ENCODE results near the gene AOPEP.

DNA sequence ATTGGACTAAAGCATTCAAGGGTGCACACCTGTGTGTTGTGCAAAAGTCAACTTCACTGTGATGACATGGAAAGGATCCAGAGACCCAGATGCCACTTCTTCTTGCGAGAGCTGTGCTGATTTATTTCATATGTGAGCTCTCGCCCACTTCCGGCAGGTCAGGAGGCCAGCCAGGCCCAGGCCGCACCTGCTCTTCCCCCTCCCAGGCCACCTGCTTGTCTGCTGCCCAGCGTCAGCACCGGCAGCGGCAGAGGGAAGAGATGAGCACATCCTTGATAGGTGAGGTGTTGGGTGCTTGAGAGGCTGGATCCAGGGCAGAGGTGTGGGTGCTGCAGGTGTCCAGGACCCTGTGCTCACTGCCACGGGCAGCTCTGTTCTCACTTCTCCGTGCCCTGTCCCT is 348.1 kb downstream of the AOPEP start:
- TF ChIP-seq, protein P1, sequence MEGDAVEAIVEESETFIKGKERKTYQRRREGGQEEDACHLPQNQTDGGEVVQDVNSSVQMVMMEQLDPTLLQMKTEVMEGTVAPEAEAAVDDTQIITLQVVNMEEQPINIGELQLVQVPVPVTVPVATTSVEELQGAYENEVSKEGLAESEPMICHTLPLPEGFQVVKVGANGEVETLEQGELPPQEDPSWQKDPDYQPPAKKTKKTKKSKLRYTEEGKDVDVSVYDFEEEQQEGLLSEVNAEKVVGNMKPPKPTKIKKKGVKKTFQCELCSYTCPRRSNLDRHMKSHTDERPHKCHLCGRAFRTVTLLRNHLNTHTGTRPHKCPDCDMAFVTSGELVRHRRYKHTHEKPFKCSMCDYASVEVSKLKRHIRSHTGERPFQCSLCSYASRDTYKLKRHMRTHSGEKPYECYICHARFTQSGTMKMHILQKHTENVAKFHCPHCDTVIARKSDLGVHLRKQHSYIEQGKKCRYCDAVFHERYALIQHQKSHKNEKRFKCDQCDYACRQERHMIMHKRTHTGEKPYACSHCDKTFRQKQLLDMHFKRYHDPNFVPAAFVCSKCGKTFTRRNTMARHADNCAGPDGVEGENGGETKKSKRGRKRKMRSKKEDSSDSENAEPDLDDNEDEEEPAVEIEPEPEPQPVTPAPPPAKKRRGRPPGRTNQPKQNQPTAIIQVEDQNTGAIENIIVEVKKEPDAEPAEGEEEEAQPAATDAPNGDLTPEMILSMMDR (IDR thresholded peaks at IDR 0.05) = no peak
- TF ChIP-seq POLR2A (IDR thresholded peaks at IDR 0.05) = no peak
